ENCODE measurements around the gene C9orf57. TPM values are rescaled to one million over a fixed set of nuclear protein-coding genes. Genes with fewer than 3 reads are reported as not detected.
"Not testable (repeated sequence)": the region's sequence is repeated elsewhere in the genome, so short reads cannot be mapped to it uniquely, and the experiment has no call there.

The C9orf57 gene, protein sequence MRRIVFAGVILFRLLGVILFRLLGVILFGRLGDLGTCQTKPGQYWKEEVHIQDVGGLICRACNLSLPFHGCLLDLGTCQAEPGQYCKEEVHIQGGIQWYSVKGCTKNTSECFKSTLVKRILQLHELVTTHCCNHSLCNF
- total RNA-seq, result not detected
- long read RNA-seq, result 0 reads

DNA sequence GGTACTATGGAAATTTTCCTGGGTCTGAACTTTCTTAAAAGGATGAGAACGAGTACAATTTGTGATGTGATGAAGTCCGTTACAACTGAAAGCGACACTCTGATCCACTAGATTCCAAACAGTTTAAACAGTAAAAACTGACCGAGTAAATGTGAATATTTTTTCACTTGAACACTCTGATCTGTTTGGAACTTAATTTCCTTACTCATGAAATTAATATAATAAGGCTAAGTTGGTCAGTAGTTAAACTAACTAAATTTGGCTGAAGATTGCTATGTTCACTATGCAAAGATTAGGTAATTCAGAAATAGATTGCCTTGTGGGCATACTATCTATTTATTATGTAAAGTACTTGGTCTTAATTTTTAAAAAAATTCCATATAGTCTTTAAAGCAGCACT is at the start of gene C9orf57:
C9orf57 (minus strand) TSS at position 101 of the 400 bp plus-strand sequence. CDS start 1,282 bp downstream, outside the sequence.
- Histone ChIP-seq H3K36me3 (no peaks in the 10 kb centered on the region), H3K4me3 (no peak within 1 kb of the TSS), H3K27me3 (ENCODE audit: low read depth) (no peaks in the 10 kb centered on the region), H3K4me1 (no peaks in the 10 kb centered on the region), H3K9me3 (replicated peaks) (no peaks in the 10 kb centered on the region), H3K27ac (replicated peaks) (no peak within 1 kb of the TSS)
- TF ChIP-seq CTCF (IDR thresholded peaks at IDR 0.05; ENCODE audit: borderline replicate concordance), result no peak
- DNase-seq, result no peak
- intact Hi-C loops (cut with micrococcal nuclease), result no loop called here

DNA sequence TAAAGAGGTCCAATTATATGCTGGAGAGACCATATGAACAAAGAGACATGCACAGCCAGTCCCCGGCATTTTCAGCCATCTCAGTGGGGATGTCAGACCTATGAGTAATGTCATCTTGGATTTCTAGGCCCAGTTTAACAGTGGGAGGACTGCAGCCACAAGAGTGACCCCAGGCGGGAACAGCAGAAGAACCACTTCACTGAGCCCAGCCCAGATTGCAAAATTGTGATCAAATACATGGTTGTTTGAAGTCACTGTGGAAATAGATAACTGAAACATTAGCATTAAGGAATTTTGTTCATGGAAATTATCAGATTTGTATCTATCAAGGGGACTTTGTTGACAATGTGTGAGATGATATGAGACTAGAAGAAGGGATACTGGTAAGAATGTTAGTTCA is 42.1 kb upstream of the C9orf57 start:
- Histone ChIP-seq H3K27ac (replicated peaks) (no peak overlapping the region), H3K27me3 (ENCODE audit: low read depth) (no peaks in the 10 kb centered on the region), H3K4me3 (no peak overlapping the region), H3K4me1 (no peaks in the 10 kb centered on the region), H3K9me3 (replicated peaks) (peaks cover 35% of the 10 kb centered on the region), H3K36me3 (no peaks in the 10 kb centered on the region)
- DNase-seq, result no peak
- no peak for TF ChIP-seq CTCF (IDR thresholded peaks at IDR 0.05; ENCODE audit: borderline replicate concordance)
- intact Hi-C loops (cut with micrococcal nuclease), result no loop called here

GRCh38 chr9:72095520-72095919 is 35.1 kb upstream of the C9orf57 start:
- peaks cover 30% of the 10 kb centered on the region for H3K9me3 ChIP-seq (replicated peaks)
- intact Hi-C loops (cut with micrococcal nuclease); DNase-seq; H3K27ac ChIP-seq (replicated peaks); H3K36me3 ChIP-seq; H3K27me3 ChIP-seq (ENCODE audit: low read depth); H3K4me3 ChIP-seq; H3K4me1 ChIP-seq: not testable (repeated sequence)

- intact Hi-C loops (cut with micrococcal nuclease), result no loop called here
- H3K9me3 ChIP-seq (replicated peaks), result peaks cover 15% of the 10 kb centered on the region
- H3K27ac ChIP-seq (replicated peaks), result no peak overlapping the region
- H3K36me3 ChIP-seq, result no peaks in the 10 kb centered on the region
- no peak for TF ChIP-seq CTCF (IDR thresholded peaks at IDR 0.05; ENCODE audit: borderline replicate concordance)
- DNase-seq, result no peak
- H3K4me3 ChIP-seq, result no peak overlapping the region
- H3K27me3 ChIP-seq (ENCODE audit: low read depth), result no peaks in the 10 kb centered on the region
- no peaks in the 10 kb centered on the region for H3K4me1 ChIP-seq
Measured at GRCh38 chr9:72092820-72093219, 32.4 kb upstream of the C9orf57 start.

GRCh38 chr9:72089451-72090130 is 29.2 kb upstream of the C9orf57 start:
- Histone ChIP-seq H3K9me3 (replicated peaks) (peaks cover 4% of the 10 kb centered on the region), H3K36me3 (no peaks in the 10 kb centered on the region), H3K4me1 (no peaks in the 10 kb centered on the region), H3K4me3 (no peak overlapping the region), H3K27me3 (ENCODE audit: low read depth) (no peaks in the 10 kb centered on the region), H3K27ac (replicated peaks) (no peak overlapping the region)
- intact Hi-C loops (cut with micrococcal nuclease), result no loop called here
- no peak for DNase-seq
- TF ChIP-seq CTCF (IDR thresholded peaks at IDR 0.05; ENCODE audit: borderline replicate concordance), result no peak

- H3K36me3 ChIP-seq, result no peaks in the 10 kb centered on the region
- no peak for TF ChIP-seq CTCF (IDR thresholded peaks at IDR 0.05; ENCODE audit: borderline replicate concordance)
- no peaks in the 10 kb centered on the region for H3K4me1 ChIP-seq
- no peaks in the 10 kb centered on the region for H3K27me3 ChIP-seq (ENCODE audit: low read depth)
- no peak overlapping the region for H3K4me3 ChIP-seq
- no peak for DNase-seq
- H3K9me3 ChIP-seq (replicated peaks), result peaks cover 4% of the 10 kb centered on the region
- intact Hi-C loops (cut with micrococcal nuclease), result no loop called here
- no peak overlapping the region for H3K27ac ChIP-seq (replicated peaks)
Measured at GRCh38 chr9:72082536-72082935, 22.1 kb upstream of the C9orf57 start.

GRCh38 chr9:72074666-72075065 is 14.3 kb upstream of the C9orf57 start:
- intact Hi-C loops (cut with micrococcal nuclease); DNase-seq: not testable (repeated sequence)
- peaks cover 42% of the 10 kb centered on the region for H3K9me3 ChIP-seq (replicated peaks)

More at GRCh38 chr9:72074666-72075065, 14.3 kb upstream of the C9orf57 start:
- H3K27me3 ChIP-seq (ENCODE audit: low read depth); H3K4me1 ChIP-seq; H3K36me3 ChIP-seq; H3K27ac ChIP-seq (replicated peaks); H3K4me3 ChIP-seq: not testable (repeated sequence)
